MV-4-11 (cell line): Measurements from ENCODE around the gene SPTBN1.

Experiments used
- DNase-seq: peaks from one replicate; lab custom pipeline; 2025; lab: John Stamatoyannopoulos, UW

SPTBN1 gene

DNA sequence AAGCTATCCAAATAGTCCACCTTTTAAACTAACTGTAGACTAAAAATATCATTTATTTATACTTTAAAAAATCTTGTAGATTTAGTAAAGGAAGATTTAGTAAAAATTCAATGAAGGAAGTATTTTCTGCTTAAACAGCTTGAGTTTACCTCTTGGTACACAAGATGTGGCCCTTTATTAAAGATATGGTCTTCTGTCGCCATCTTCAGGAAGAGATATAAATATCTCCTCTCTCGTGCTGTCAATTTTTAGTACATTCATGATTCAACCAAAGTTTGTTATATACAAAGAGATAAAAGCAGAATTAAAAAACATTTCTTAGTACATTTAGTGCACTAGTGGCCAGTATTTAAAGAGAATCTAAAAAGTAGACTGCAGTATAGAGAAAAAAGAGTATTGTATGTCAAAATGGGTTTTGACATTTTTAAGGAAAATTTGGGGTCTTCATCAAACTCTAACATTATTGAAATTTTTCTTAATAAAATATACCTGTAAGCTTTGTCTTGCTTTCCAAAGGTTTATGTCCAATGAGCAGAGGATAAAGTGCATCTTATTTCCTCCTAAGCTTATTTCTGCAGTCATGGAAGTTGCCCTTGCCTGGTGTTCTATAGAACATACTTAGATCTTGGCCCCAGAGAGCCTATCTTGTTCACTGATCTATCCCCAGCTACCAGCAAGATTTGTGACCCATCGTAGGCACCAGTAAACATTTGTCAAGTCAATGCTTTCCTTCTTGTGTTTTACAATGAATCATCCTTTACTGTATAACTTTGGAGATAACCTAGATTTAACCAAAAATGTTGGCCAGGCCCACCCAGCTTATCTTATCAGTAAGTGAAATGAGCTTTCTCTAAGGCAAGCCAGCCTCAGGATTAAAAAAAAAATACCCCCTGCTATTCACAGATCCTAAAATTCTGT is 248.8 kb downstream of the SPTBN1 start:
- DNase-seq, result peak; percentile 42

DNA sequence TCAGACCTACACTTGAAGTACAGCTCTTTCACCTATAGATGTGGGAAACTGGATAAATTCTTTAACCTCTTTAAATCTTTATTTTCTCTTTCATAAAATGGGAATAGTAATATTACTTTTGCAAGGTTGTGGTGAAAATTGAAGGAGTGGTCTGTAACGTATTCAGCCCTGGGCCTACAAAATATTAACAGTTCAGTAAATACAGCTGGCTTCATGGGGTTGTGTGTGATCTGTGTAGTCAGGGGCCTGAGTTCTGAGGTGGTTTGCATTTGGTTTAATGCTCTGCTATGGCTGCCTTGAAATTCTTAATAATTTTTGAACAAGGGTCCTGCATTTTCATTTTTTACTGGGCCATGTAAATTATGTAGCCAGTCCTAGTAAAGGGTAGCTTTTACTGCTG is 250.5 kb downstream of the SPTBN1 start:
- no peak for DNase-seq

DNA sequence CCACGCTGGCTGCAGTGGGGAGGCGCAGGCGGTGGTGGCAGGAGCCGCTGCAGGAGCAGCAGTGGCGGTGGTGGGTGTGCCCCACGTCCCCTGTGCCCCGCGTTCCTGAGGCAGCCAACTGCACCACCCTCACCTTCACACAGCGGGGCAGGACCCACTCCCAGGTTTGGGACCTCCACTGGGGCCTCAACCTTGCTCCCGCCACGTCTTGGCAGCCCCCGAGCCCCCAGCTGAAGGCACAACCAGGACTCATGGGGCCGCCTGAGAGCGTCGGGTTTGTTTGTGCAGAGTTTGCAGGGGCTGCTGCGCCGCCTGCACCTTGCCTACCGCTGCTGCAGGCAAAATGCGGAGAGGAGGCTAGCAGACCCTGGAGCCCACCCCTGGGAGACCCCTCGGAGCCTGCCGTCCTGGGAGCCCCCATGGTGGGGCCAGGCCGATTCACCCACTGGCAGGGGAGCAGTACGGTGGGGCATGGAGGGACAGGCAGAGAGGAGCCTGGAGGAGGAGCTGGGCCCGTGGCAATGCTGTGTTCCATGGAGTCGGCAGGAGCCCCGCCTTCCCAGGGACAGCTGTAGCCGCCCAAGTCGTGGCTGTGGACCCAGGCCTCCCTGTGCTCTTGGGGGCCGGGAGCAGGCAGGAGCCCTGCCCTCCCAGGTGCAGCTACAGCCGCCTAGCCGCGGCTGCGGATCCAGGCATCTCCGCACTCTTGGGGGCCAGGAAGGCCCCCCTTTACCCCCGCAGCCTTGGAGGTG is 252.6 kb downstream of the SPTBN1 start:
- no peak for DNase-seq

DNA sequence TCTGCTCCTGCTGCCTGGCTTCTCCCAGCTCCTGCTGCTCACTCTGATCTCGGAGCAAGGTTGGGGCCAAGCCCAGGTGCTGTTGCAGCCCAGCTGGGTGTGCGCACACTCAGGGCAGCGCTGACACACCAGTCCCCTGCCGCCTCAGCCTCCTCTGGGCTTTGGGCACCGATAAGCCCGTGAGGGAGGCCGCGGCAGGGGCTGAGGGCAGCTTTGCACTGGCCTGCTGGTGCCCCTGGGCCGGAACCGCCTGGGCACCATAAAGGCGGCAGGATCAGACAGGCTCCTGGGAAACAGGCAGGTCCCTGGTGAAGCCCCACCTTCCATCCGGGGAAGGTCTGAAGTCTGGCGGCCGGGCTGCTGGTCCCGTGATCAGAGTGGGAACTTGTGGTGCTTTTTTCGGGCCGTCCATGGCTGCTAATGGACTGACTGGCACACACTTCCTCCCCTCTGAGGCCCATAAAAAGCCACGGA is 253.2 kb downstream of the SPTBN1 start:
- no peak for DNase-seq

DNA sequence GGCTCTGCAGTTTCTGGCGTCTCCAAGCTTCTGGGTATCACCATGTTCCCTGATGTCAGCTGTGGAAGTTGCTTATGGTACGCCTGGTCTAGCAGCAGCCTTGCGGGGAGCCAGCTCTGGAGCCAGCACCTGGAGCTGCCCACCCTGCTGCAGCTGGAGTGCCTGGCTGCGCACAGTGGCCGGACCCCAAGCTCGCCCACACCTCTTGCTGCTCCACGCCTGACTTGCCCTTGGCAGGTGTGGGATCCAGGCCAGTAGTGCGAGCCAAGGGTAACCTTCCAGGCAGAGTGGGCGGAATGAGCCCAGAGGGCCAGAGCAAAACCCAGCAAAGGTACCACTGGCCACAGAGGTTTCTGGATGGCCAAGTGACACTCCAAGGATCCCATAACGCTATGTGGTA is 254.1 kb downstream of the SPTBN1 start:
- DNase-seq, result no peak

DNA sequence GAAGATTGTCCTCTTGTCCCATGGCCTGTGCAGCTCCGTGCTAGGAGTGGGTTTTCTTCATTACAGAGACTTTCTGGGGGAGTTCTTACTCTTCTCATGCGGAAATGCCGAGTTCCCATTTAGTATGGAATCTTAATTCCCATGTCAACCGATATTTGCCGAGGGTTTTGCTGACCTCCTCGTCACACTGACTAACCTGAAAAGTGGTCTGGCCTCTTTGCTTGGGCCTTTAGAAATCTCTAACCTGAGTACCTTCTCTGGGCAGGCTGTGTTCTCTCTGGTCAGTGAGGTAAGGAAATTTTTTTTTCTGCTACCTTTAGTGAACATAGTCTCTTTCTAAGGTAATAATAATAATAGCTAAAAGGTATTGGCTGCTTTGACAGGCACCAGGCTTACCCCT is 256.4 kb downstream of the SPTBN1 start:
- DNase-seq, result no peak

DNA sequence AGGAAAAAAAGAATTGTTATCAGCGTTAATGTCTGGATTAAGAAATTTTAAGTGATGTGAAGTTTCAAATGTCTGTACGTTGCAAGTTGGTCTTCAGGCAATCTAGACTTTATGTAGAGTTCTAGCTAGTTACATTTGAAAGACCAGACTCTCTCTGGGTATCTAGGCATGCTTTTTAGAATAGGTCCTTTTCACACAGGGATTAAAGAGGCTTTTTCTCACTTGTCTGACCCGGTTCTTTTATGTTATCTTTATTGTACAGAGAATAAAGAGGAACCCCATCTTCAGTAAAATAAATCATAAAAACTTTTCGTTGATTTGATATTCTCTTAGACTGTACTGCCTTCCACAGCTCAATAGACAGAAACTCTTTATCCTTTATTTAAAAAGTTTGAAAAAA is 258.9 kb downstream of the SPTBN1 start:
- DNase-seq, result no peak

DNA sequence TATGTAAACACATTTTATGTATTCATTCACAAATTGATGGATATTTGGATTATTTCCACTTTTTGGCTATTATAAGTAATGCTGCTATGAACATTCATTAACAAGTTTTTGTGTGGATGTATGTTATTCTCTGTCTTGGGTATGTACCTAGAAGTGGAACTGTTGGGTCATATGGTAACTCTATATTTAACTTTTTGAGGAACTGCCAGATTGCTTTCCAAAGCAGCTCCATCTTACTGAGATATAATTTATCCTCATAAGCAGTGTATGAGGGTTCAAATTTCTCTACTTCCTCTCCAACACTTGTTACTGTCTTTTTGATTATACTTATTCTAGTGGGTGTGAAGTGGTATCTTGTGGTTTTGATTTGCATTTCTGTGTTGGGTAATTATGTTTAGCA is 260.2 kb downstream of the SPTBN1 start:
- peak; percentile 41 for DNase-seq

DNA sequence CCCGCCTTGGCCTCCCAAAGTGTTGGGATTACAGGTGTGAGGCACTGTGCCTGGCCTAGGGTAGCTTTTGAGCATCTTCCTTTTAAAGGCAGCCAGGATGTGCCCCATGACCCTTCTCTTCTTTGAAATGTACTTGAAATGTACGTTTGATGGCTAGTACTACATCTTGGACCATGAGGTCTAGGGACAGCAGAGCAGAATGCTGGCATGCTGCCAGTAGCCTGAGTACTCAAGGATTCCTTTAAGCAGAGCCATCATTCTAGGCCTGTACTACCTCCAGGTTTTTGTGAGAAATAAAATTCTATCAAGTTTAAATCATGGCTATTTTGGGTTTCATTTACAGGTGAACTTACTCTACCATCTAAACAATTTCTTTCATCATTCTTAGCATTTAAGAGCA is 264.4 kb downstream of the SPTBN1 start:
- no peak for DNase-seq
